ENCODE data around the gene INPP4B. TPM values are rescaled to one million over a fixed set of nuclear protein-coding genes. Genes with fewer than 3 reads are reported as not detected.

INPP4B gene
- total RNA-seq, 1 experiment from 2014 or later, result 0.07 TPM

GRCh38 chr4:142817442-142817841, 28.7 kb downstream of the INPP4B start:
- Histone ChIP-seq H4K8ac (replicated peaks; ENCODE audit: insufficient read length, low read depth, low read length) (no peak overlapping the region), H3K4ac (ENCODE audit: low read depth, low read length) (no peak overlapping the region), H2BK120ac (ENCODE audit: low read depth, low read length, poor library complexity, severe bottlenecking) (no peak overlapping the region), H2AK5ac (ENCODE audit: insufficient read length, low read length) (no peak overlapping the region), H3K27me3 (ENCODE audit: insufficient read depth, low read length) (no peaks in the 10 kb centered on the region), H3K27ac (ENCODE audit: insufficient read length, low read depth, low read length) (no peak overlapping the region), H4K91ac (ENCODE audit: insufficient read length, low read depth, low read length) (no peak overlapping the region), H3K14ac (ENCODE audit: insufficient read depth, low read length) (no peak overlapping the region), H2BK12ac (ENCODE audit: insufficient read length, low read depth, low read length) (no peak overlapping the region), H2BK15ac (ENCODE audit: low read depth, low read length) (no peak overlapping the region), H2AFZ (ENCODE audit: low read length) (no peak overlapping the region), H3K9me3 (ENCODE audit: control insufficient read depth, low read depth, low read length) (no peaks in the 10 kb centered on the region), H3K18ac (ENCODE audit: insufficient read length, low read depth, low read length) (no peak overlapping the region), H3K4me2 (ENCODE audit: insufficient read depth, insufficient read length, low read length) (no peak overlapping the region), H2BK20ac (ENCODE audit: low read depth, low read length, poor library complexity, severe bottlenecking) (no peak overlapping the region), H3K4me1 (ENCODE audit: insufficient read depth, low read length) (no peaks in the 10 kb centered on the region), H3T11ph (ENCODE audit: low read length) (no peak overlapping the region), H2BK5ac (ENCODE audit: insufficient read length, low read length) (no peak overlapping the region), H4K20me1 (ENCODE audit: control insufficient read depth, insufficient read depth, insufficient read length) (no peaks in the 10 kb centered on the region), H3K23me2 (ENCODE audit: insufficient read length, low read depth, low read length, poor library complexity, severe bottlenecking) (no peaks in the 10 kb centered on the region), H3K9ac (ENCODE audit: extremely low read depth, insufficient read length, low read length) (no peak overlapping the region), H3K56ac (ENCODE audit: insufficient read length, low read depth, low read length) (no peak overlapping the region), H3K23ac (ENCODE audit: insufficient read length, low read depth, low read length) (no peak overlapping the region), H4K5ac (ENCODE audit: insufficient read length, low read depth, low read length) (no peak overlapping the region), H3K79me2 (ENCODE audit: insufficient read depth, low read length) (no peaks in the 10 kb centered on the region), H3K79me1 (ENCODE audit: insufficient read depth, low read depth, low read length, poor library complexity, severe bottlenecking) (no peaks in the 10 kb centered on the region)
- Mint-ChIP-seq H3K4me3 (no peak overlapping the region), H3K4me1 (no peaks in the 10 kb centered on the region), H3K36me3 (ENCODE audit: insufficient read depth in 1 of 3, low read depth in 3 of 3) (no peaks in the 10 kb centered on the region; a peak in 1 of 7 replicates), H3K9me3 (no peaks in the 10 kb centered on the region), H3K27ac (no peak overlapping the region), H3K27me3 (ENCODE audit: low read depth) (no peaks in the 10 kb centered on the region; the same call in 1 of the 2 replicates)
- no peak for DNase-seq
- TF ChIP-seq CTCF (conservative IDR thresholded peaks at IDR 0.05), result no peak
- no CpG with 5 or more reads among the region's 6 CpGs for WGBS (ENCODE audit: extremely low coverage, insufficient read length, low lambda C conversion rate)

Measured in H9 (cell line).